HepG2 (cell line): ENCODE measurements around the gene DHH. TPM values are rescaled to one million over a fixed set of nuclear protein-coding genes. Genes with fewer than 3 reads are reported as not detected.

Experiments used
- CBX2 ChIP-seq, 2 experiments: fragments of 200-600 bp in 1 of 2; sonication (generic); formaldehyde crosslinking in 1 of 2; IDR thresholded peaks; 2 replicates each; pipeline versions ENCODE4 v1.7.0 to v1.8.1; 2018 to 2022; ENCODE audit warnings: low read depth in 2 of 2, low read length in 1 of 2, mild to moderate bottlenecking in 1 of 2, missing genetic modification reagents in 1 of 2
- EP300 ChIP-seq, 3 experiments: sonication (generic) in 1 of 3; formaldehyde crosslinking in 1 of 3; IDR thresholded peaks; 2 replicates each; pipeline versions ENCODE4 v1.5.1 to v1.6.1; 2011 to 2020; ENCODE audit warnings: low read depth in 2 of 3, low read length in 2 of 3, borderline replicate concordance in 1 of 3, improper control_type of control experiment in 1 of 3, mild to moderate bottlenecking in 1 of 3, missing genetic modification reagents in 1 of 3, moderate library complexity in 1 of 3
- HDAC1 ChIP-seq: sonication (generic); formaldehyde crosslinking; IDR thresholded peaks from 2 replicates; pipeline ENCODE4 v1.5.1; 2020; ENCODE audit warnings: mild to moderate bottlenecking, missing genetic modification reagents
- HHEX ChIP-seq: IDR thresholded peaks from 2 replicates; pipeline ENCODE4 v1.6.1; 2016; ENCODE audit warnings: control low read depth
- ISL2 ChIP-seq: sonication (generic); formaldehyde crosslinking; IDR thresholded peaks from 2 replicates; pipeline ENCODE4 v1.5.0; 2020; ENCODE audit warnings: missing genetic modification reagents
- KDM5B ChIP-seq: sonication (generic); formaldehyde crosslinking; IDR thresholded peaks from 2 replicates; pipeline ENCODE4 v1.4.0; 2020; ENCODE audit warnings: missing genetic modification reagents, mild to moderate bottlenecking, borderline replicate concordance
- NFATC3 ChIP-seq: sonication (generic); formaldehyde crosslinking; IDR thresholded peaks from 2 replicates; pipeline ENCODE4 v1.5.1; 2020; ENCODE audit warnings: mild to moderate bottlenecking, missing genetic modification reagents
- NRL ChIP-seq: sonication (generic); formaldehyde crosslinking; IDR thresholded peaks from 2 replicates; pipeline ENCODE4 v1.5.0; 2020; ENCODE audit warnings: missing genetic modification reagents, mild to moderate bottlenecking, moderate library complexity, borderline replicate concordance
- RBFOX2 ChIP-seq: fragments of 200-400 bp; formaldehyde crosslinking; IDR thresholded peaks from 2 replicates; pipeline ENCODE4 v1.6.1; 2017; ENCODE audit warnings: low read depth, mild to moderate bottlenecking, low read length
- RFX5 ChIP-seq: IDR thresholded peaks from 2 replicates; pipeline ENCODE4 v1.6.1; 2011; ENCODE audit warnings: low read depth, low read length, improper control_type of control experiment
- ZIK1 ChIP-seq: sonication (generic); formaldehyde crosslinking; IDR thresholded peaks from 2 replicates; pipeline ENCODE4 v1.5.0; 2020; ENCODE audit warnings: mild to moderate bottlenecking, low read depth, missing genetic modification reagents, borderline replicate concordance
- ZNF180 ChIP-seq: sonication (generic); formaldehyde crosslinking; IDR thresholded peaks from 2 replicates; pipeline ENCODE4 v1.4.0; 2020; ENCODE audit warnings: low read depth, missing genetic modification reagents, borderline replicate concordance
- ZNF652 ChIP-seq: IDR thresholded peaks from 2 replicates; pipeline ENCODE4 v1.6.1; 2016; ENCODE audit warnings: low read depth, borderline replicate concordance
- polyA plus RNA-seq, 8 experiments: library from polyadenylated mRNA; depleted of rRNA in 3 of 8; stranded (reverse) in 7 of 8; unstranded in 1 of 8; fragments of >200 nt; fragmentation: Illumina TruSeq in 4 of 8; extraction: Trizol in 4 of 8; gene quantifications; 2 replicates each; pipeline versions ENCODE4 v1.2.1 to v1.2.3, GENCODE V29; 2011 to 2016; ENCODE audit warnings: low read depth in 4 of 8, missing spikeins in 1 of 8, mixed read lengths in 1 of 8; ENCODE audit not compliant: insufficient read depth in 1 of 8
- total RNA-seq, 5 experiments: library from RNA; depleted of rRNA; stranded (reverse); fragments of >200 nt; fragmentation: Illumina TruSeq; extraction: Trizol; gene quantifications; 2 replicates each; pipeline ENCODE4 v1.2.3, GENCODE V29; 2016; ENCODE audit warnings: low read depth in 1 of 5
- TF ChIP-seq, protein P1 (sequence below): sonication (generic); formaldehyde crosslinking; IDR thresholded peaks from 2 replicates; pipeline ENCODE4 v1.4.0; 2020; ENCODE audit warnings: missing genetic modification reagents
- TF ChIP-seq, protein P2 (sequence below): sonication (generic); formaldehyde crosslinking; conservative IDR thresholded peaks from 2 replicates; pipeline ENCODE4 v1.5.0; 2020; ENCODE audit warnings: missing genetic modification reagents
- TF ChIP-seq, protein P3 (sequence below): sonication (generic); formaldehyde crosslinking; IDR thresholded peaks from 2 replicates; pipeline ENCODE4 v1.4.0; 2020; ENCODE audit warnings: missing genetic modification reagents
- TF ChIP-seq, protein P4 (sequence below): sonication (generic); formaldehyde crosslinking; IDR thresholded peaks from 2 replicates; pipeline ENCODE4 v1.8.0; 2022; ENCODE audit warnings: mild to moderate bottlenecking, missing genetic modification reagents; ENCODE audit not compliant: insufficient replicate concordance
- TF ChIP-seq, protein P5 (sequence below): sonication (generic); formaldehyde crosslinking; IDR thresholded peaks from 2 replicates; pipeline ENCODE4 v1.5.0; 2020; ENCODE audit warnings: missing genetic modification reagents
- TF ChIP-seq, protein P6 (sequence below): sonication (generic); formaldehyde crosslinking; IDR thresholded peaks from 2 replicates; pipeline ENCODE4 v1.8.1; 2023; ENCODE audit warnings: missing genetic modification reagents, mild to moderate bottlenecking, borderline replicate concordance

Gene DHH
- total and polyA plus RNA-seq, 2 of the 13 experiments (the other 11 are each of a cell fraction or from before 2014, with no cell fraction given): not detected

DNA sequence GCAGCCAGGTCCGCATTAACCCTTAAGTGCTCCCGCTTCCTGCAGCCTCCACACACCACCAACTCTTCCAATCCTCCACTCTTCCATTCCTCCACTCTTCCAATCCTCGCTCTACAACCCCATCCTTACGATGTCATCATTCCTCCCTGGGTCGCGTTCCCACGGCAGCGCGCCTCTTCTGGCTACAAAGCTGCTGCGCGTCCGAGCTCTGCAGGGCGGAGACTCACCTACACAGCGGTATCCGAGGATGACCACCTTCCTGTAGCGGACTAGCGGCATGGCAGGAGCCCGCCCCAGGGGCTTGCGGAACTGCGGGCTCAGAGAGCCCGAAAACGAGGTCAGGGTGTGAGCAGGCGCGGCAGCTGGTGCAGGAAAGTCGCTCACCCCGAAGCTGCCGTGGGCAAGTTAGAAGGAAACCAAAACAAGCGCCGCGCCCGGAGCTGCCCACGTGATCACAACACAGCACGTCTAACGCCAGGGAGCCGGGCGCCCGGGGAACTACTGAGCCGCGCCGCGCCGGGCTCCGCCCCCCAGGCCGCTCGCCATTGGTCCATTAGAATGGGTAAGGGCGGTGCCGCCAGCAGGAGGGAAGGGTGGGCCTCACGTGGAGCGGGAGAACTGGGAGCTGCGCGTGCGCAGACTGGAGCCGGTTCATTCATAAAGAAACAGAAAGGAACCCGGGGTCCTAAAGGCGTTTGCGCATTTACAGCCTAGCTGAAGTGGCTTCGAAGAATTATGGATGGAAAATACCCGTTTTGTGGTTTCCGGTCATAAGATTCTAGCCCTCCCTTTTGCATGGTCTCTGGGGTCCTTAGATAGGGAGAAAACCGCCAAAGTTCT is 24.9 kb downstream of the DHH start, which contains the start of gene RHEBL1 (continued):
- TF ChIP-seq, protein P1, sequence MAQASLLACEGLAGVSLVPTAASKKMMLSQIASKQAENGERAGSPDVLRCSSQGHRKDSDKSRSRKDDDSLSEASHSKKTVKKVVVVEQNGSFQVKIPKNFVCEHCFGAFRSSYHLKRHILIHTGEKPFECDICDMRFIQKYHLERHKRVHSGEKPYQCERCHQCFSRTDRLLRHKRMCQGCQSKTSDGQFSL (CRISPR knock-in tag): 0 out of 2 replicates have a peak, but pooled peaks have one; percentile 28
- TF ChIP-seq NFATC3 (CRISPR knock-in tag): no peak
- TF ChIP-seq HHEX (CRISPR knock-in tag): no peak
- TF ChIP-seq CBX2 (IDR thresholded peaks at IDR 0.05; ENCODE audit: low read depth, low read length): no peak
- TF ChIP-seq CBX2 (CRISPR knock-in tag; IDR thresholded peaks at IDR 0.05; ENCODE audit: low read depth): 0 out of 2 replicates have a peak, but pooled peaks have one; percentile 59
- TF ChIP-seq NRL (CRISPR knock-in tag): peak; percentile 85; the same call in 1 of the 2 replicates
- peak; percentile 41; the same call in 1 of the 2 replicates for TF ChIP-seq ZIK1 (CRISPR knock-in tag)
- TF ChIP-seq, protein P2, sequence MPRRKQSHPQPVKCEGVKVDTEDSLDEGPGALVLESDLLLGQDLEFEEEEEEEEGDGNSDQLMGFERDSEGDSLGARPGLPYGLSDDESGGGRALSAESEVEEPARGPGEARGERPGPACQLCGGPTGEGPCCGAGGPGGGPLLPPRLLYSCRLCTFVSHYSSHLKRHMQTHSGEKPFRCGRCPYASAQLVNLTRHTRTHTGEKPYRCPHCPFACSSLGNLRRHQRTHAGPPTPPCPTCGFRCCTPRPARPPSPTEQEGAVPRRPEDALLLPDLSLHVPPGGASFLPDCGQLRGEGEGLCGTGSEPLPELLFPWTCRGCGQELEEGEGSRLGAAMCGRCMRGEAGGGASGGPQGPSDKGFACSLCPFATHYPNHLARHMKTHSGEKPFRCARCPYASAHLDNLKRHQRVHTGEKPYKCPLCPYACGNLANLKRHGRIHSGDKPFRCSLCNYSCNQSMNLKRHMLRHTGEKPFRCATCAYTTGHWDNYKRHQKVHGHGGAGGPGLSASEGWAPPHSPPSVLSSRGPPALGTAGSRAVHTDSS (CRISPR knock-in tag): no peak
- TF ChIP-seq RFX5: no peak
- TF ChIP-seq, protein P3, sequence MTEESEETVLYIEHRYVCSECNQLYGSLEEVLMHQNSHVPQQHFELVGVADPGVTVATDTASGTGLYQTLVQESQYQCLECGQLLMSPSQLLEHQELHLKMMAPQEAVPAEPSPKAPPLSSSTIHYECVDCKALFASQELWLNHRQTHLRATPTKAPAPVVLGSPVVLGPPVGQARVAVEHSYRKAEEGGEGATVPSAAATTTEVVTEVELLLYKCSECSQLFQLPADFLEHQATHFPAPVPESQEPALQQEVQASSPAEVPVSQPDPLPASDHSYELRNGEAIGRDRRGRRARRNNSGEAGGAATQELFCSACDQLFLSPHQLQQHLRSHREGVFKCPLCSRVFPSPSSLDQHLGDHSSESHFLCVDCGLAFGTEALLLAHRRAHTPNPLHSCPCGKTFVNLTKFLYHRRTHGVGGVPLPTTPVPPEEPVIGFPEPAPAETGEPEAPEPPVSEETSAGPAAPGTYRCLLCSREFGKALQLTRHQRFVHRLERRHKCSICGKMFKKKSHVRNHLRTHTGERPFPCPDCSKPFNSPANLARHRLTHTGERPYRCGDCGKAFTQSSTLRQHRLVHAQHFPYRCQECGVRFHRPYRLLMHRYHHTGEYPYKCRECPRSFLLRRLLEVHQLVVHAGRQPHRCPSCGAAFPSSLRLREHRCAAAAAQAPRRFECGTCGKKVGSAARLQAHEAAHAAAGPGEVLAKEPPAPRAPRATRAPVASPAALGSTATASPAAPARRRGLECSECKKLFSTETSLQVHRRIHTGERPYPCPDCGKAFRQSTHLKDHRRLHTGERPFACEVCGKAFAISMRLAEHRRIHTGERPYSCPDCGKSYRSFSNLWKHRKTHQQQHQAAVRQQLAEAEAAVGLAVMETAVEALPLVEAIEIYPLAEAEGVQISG (CRISPR knock-in tag): peak; percentile 37; the same call in 1 of the 2 replicates
- TF ChIP-seq ZNF652: peak; percentile 84
- TF ChIP-seq, protein P4, sequence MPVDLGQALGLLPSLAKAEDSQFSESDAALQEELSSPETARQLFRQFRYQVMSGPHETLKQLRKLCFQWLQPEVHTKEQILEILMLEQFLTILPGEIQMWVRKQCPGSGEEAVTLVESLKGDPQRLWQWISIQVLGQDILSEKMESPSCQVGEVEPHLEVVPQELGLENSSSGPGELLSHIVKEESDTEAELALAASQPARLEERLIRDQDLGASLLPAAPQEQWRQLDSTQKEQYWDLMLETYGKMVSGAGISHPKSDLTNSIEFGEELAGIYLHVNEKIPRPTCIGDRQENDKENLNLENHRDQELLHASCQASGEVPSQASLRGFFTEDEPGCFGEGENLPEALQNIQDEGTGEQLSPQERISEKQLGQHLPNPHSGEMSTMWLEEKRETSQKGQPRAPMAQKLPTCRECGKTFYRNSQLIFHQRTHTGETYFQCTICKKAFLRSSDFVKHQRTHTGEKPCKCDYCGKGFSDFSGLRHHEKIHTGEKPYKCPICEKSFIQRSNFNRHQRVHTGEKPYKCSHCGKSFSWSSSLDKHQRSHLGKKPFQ (CRISPR knock-in tag): no peak
- TF ChIP-seq EP300 (IDR thresholded peaks at IDR 0.05; ENCODE audit: low read depth in 2 of 2, low read length in 2 of 2): no peak
- no peak for TF ChIP-seq EP300 (CRISPR knock-in tag; IDR thresholded peaks at IDR 0.05; ENCODE audit: borderline replicate concordance)
- TF ChIP-seq ISL2 (CRISPR knock-in tag): peak; percentile 29; the same call in 1 of the 2 replicates
- TF ChIP-seq RBFOX2: peak; percentile 60; the same call in 1 of the 2 replicates
- TF ChIP-seq KDM5B (CRISPR knock-in tag): peak; percentile 79; the same call in 1 of the 2 replicates
- TF ChIP-seq, protein P5, sequence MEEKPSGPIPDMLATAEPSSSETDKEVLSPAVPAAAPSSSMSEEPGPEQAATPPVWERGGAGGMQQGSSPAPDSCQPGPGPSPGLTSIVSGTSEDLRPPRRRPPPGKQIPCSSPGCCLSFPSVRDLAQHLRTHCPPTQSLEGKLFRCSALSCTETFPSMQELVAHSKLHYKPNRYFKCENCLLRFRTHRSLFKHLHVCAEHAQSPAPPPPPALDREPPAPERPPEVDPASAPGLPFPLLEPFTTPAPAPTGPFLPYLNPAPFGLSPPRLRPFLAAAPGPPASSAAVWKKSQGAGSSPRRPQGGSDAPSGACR (CRISPR knock-in tag): no peak
- TF ChIP-seq HDAC1: peak; percentile 77
- TF ChIP-seq, protein P6, sequence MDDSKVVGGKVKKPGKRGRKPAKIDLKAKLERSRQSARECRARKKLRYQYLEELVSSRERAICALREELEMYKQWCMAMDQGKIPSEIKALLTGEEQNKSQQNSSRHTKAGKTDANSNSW: no peak
- no peak for TF ChIP-seq ZNF180
